Activated CD8-positive, alpha-beta memory T cell treated with anti-CD3 and anti-CD28 coated beads for 36 hours (primary cell): ENCODE results near the gene HSP90AA1. TPM values are rescaled to one million over a fixed set of nuclear protein-coding genes. Genes with fewer than 3 reads are reported as not detected.

Experiments
- CTCF ChIA-PET: fragments of 350-600 bp; sonication (Branson Sonifier 250); formaldehyde crosslinking; loops from one replicate; lab custom pipeline; 2021; ENCODE audit warnings: antibody characterized with exemption; lab: Charles Lee
- POLR2A ChIA-PET: fragments of 350-600 bp; sonication (Branson Sonifier 250); formaldehyde crosslinking; loops from one replicate; lab custom pipeline; 2021; ENCODE audit warnings: antibody characterized with exemption; lab: Charles Lee
- total RNA-seq, 2 experiments: library from RNA; stranded (reverse); gene quantifications; one replicate each; pipeline ENCODE4 v1.2.3, GENCODE V29; 2021

HSP90AA1 gene
- total RNA-seq, 2 experiments from 2014 or later, result 1,374 to 1,416 TPM

GRCh38 chr14:102055181-102055901, 31.5 kb downstream of the HSP90AA1 start:
- POLR2A ChIA-PET, result no interaction called here
- CTCF ChIA-PET, result no interaction called here

DNA sequence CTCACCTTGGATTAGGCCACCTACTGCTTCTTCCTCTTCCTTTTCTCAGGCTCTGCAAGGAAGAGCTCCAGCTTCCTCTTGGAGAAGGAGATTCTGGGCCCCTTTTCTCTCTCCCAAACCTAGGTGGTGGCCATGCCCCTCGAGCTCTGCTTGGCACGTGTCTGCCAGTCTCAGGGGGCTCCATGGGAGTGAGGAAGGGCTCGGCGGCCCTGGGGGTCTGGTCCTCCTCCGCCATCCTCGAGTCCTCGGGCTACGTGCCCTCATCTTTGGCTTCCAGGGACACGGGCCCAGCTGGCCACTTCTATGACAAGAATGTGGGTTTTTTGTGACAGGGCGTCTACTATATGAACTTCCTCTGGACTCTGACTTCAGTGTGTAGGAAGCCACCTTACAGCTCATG, 34.3 kb downstream of the HSP90AA1 start:
- ChIA-PET CTCF (interaction anchor here (1.8 kb wide), 1 partner anchor 33 kb away, joined by 7 read pairs; no protein-coding TSS in a partner anchor), POLR2A (no interaction called here)

DNA sequence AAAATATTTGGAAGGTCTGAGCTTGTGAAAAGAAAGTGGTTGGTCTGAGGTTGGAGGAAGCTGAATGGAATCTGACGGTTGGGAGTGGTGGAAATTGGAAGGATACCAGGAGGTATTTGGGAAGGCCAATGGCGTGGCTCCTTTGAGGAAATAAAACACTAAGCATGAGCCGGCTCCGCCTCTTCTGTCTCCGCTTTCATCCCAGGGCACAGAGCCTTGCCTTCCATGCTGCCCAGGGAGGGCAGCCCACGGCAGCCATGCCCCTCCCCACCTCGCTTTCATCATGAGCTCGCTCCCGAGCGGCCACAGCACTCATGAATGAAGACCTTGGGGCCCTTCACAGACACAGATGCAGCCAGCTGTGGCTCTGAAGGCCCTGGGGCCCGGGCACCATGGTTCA, 36.2 kb downstream of the HSP90AA1 start:
- ChIA-PET POLR2A (no interaction called here), CTCF (no interaction called here)

- ChIA-PET CTCF (no interaction called here), POLR2A (no interaction called here)
Observed at GRCh38 chr14:102050026-102050405, 36.8 kb downstream of the HSP90AA1 start.

DNA sequence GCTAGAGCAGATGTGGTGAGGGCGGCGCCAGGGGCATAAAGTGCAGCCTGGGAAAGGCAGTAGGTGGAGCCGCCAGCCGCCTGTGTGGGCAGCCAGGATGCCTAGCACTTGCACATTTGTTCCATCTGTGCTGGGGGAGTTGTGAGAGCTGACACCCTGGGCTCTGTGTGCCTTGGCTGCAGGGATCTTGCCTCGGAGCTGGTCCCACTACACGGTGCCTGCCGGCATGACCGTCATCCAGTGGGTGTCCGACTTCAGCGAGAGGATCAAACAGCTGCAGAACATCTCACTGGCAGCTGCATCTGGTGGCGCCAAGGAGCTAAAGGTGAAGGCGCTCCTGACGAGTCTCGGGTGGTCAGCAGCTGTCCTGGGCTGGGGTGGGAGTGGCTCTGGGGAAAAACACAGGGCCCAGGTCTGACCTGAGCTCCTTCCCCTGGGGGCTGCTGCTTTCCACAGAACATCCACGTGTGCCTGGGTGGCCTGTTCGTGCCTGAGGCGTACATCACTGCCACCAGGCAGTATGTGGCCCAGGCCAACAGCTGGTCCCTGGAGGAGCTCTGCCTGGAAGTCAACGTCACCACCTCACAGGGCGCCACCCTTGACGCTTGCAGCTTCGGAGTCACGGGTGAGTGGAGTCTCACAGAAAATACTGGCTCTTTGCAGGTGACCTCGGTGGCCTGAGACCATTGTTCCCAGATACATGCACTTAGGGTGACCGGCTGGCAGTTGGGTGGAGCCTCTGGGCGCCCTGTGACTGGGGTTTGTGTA, 37.4 kb downstream of the HSP90AA1 start:
- POLR2A ChIA-PET, result no interaction called here
- CTCF ChIA-PET, result no interaction called here

DNA sequence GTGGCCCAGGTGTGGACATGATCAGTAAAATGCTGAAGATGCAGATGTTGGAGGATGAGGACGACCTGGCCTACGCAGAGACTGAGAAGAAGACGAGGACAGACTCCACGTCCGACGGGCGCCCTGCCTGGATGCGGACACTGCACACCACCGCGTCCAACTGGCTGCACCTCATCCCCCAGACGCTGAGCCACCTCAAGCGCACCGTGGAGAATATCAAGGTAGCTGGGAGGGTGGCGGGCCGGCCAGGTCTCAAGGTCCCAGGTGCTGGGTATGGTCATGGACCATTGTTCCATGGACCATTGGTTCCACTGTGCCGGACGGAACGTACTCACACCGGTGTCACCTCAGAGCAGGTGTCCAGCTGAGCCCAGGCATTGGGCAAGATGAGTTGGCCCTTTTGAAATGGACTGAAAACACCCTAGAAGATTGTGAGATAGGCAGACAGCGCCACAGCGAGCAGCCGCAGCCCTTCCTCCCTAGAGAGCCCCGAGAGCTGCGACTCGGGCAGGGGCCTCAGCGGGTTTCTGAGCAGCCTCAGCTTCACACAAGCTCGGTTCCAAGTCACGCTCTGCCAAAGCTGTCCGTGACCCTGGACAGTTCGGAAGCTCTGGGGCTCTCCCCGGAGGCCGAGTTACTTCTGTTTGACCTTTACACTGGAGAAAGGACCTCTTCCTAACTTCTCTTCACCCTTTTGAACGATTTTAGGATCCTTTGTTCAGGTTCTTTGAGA, 38.9 kb downstream of the HSP90AA1 start:
- ChIA-PET POLR2A (interaction anchor here (1.1 kb wide), 1 partner anchor 15 kb away, joined by 3 read pairs; no protein-coding TSS in a partner anchor), CTCF (interaction anchor here (0.9 kb wide), 1 partner anchor 79 kb away, joined by 3 read pairs; no protein-coding TSS in a partner anchor)

DNA sequence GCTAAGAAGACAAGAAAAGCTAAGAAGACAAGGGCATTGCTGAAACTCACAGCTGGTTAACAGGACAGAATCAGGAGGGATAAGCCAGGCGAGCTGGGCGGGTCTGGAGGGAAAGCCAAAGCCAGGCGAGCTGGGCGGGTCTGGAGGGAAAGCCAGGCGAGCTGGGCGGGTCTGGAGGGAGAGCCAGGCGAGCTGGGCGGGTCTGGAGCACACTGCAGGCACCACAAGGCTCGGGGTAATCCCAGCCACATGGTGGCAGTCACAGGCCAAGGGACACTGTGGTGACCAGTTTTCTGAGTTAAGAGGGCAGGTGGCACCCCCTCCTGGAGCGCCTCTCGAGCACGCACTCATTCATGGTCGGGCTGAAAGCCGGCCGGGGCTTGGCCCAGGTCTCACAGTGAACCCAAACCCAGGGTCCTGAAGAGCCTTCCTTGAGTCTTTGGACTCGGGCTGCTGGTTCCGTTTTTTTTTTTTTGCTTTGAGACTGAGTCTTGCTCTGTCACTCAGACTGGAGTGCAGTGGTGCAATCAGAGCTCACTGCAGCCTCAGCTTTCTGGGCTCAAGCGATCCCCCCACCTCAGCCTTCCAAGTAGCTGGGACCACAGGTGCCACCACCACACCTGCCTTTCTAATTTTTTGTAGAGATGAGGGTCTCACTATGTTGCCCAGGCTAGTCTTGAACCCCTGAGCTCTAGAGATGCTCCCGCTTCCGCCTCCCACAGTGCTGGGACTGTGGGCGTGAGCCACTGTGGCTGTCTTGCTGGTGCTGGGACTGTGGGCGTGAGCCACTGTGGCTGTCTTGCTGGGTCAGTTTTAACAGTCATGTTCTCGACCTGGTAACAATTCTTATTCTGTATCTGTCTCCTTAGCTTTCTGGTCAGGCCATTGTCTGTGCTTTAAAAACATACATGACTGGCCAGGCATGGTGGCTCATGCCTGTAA, 40.2 kb downstream of the HSP90AA1 start:
- POLR2A ChIA-PET, result interaction anchor here (1.1 kb wide), 1 partner anchor 14 kb away, joined by 3 read pairs; no protein-coding TSS in a partner anchor
- CTCF ChIA-PET, result interaction anchor here (1.2 kb wide), 1 partner anchor 85 kb away, joined by 3 read pairs; no protein-coding TSS in a partner anchor

DNA sequence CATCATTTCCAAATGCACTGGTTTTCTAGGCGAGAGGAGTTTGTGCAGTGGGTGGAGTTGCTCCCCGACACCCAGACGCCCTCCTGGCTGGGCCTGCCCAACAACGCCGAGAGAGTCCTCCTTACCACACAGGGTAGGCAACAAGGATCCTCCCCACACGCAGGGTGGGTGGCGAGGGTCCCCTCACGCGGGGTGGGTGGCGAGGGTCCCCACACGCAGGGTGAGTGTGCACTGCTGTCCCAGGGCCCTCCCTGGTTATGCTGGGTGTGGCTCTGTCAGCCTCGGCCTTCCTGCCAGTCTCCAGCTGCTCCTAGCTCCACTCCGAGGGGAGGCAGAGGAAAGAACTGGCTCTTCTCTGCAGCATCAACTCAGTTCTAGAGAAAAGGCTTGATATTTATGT, 42.3 kb downstream of the HSP90AA1 start:
- ChIA-PET CTCF (no interaction called here), POLR2A (no interaction called here)

DNA sequence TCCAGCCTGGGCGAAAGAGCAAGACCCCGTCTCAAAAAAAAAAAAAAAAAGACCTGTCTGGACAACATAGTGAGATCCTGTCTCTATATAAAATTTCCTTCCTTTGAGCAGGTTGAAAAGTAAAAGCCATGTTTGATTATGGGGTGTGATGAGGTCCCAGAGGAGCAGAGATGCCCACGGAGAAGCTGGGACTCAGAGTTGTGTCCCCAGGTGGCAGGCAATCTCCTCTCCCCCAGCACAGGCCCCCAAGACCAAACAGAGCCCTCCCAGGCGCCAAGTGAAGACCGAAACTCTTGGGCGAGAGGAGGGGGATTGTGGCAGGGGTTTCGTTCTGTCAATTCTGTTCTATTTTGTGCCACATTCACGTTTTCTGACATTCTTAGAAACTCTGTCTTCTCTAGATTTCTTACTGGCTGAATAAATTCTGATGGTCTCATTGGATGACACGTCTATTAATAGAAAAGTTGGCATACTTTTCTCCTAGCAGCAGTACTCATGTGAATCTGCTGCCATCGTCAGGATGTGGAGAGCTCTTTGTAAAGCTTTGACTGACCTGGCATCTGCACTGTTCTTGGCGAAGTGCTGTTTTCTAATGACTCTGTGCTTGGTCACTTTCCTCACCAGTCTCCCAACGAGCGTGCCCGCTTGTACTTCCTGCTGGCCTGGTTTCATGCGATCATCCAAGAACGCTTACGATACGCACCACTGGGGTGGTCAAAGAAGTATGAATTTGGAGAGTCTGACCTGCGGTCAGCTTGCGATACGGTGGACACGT, 43.4 kb downstream of the HSP90AA1 start:
- ChIA-PET CTCF (no interaction called here), POLR2A (no interaction called here)

DNA sequence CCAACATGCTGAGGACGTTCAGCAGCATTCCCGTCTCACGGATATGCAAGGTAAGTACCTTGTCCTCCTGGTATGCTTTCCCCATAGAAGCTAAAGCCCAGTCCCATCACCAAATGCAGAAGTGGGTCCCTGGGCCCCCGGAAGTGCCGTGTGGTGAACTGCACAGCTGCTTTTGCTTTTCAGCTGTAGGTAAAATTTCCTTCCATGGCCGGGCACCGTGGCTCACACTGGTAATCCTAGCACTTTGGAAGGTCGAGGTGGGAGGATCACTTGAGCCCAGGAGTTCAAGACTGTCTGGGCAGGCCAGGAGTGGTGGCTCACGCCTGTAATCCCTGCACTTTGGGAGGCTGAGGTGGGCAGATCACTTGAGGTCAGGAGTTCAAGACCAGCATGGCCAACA, 44.1 kb downstream of the HSP90AA1 start:
- POLR2A ChIA-PET, result no interaction called here

GRCh38 chr14:102040153-102040552, 46.7 kb downstream of the HSP90AA1 start:
- POLR2A ChIA-PET, result no interaction called here
- CTCF ChIA-PET, result interaction anchor here (1.1 kb wide), 1 partner anchor 33 kb away, joined by 4 read pairs; no protein-coding TSS in a partner anchor

More for the DNA sequence above, 44.1 kb downstream of the HSP90AA1 start:
- CTCF ChIA-PET, result no interaction called here

DNA sequence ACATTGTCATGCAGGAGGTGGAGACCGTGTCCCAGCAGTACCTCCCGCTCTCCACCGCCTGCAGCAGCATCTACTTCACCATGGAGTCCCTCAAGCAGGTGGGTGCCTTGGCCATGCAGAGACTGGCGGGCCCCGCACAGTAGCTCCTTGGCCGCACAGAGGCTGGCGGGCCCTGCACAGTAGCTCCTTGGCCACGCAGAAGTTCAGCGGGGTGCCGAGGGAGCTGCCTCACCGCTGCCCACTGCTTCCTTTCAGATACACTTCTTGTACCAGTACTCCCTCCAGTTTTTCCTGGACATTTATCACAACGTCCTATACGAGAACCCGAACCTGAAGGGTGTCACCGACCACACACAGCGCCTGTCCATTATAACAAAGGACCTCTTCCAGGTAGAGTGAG, 47.7 kb downstream of the HSP90AA1 start:
- ChIA-PET CTCF (interaction anchor here (1.1 kb wide), 1 partner anchor 32 kb away, joined by 4 read pairs; no protein-coding TSS in a partner anchor), POLR2A (no interaction called here)

- CTCF ChIA-PET, result interaction anchor here (0.8 kb wide), 1 partner anchor 43 kb away, joined by 3 read pairs; no protein-coding TSS in a partner anchor
- POLR2A ChIA-PET, result no interaction called here
Observed at GRCh38 chr14:102037686-102038085, 49.2 kb downstream of the HSP90AA1 start.

DNA sequence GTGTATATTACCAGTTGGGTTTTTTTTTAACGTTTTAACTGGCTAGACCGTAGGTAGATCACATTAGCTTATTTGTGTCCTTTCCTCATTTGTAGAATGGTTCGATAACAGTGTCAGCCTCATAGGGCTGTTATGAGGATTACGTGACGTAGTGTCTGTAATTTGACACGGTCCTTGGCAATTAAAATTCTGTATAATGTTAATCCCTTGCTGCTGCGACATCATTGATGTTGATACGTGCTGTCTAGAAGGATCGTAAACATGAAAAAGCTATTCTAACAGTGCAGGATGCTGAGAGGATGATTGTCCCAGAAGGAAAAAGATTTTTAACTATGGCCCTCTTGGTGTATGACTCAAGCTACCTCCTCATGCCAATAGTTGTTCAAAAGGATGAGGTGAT, 50.9 kb downstream of the HSP90AA1 start:
- CTCF ChIA-PET, result no interaction called here

GRCh38 chr14:102034301-102034700, 52.5 kb downstream of the HSP90AA1 start:
- POLR2A ChIA-PET, result no interaction called here
- CTCF ChIA-PET, result no interaction called here

More for the DNA sequence above, 50.9 kb downstream of the HSP90AA1 start:
- POLR2A ChIA-PET, result no interaction called here

- CTCF ChIA-PET, result no interaction called here
- POLR2A ChIA-PET, result interaction anchor here (0.9 kb wide), 1 partner anchor 14 kb away, joined by 3 read pairs; no protein-coding TSS in a partner anchor
Observed at GRCh38 chr14:102033241-102033640, 53.6 kb downstream of the HSP90AA1 start.
